ENCODE data around the gene RAB30. TPM values are rescaled to one million over a fixed set of nuclear protein-coding genes. Genes with fewer than 3 reads are reported as not detected.
"Not testable (repeated sequence)": the region's sequence is repeated elsewhere in the genome, so short reads cannot be mapped to it uniquely, and the experiment has no call there.

Gene RAB30
- total RNA-seq, 1 experiment from 2014 or later, result 15.0 TPM

GRCh38 chr11:83011333-83012167, 60.1 kb downstream of the RAB30 start:
- Histone ChIP-seq H3K27me3 (replicated peaks; ENCODE audit: insufficient read depth, low read depth, low read length, poor library complexity) (no peaks in the 10 kb centered on the region), H3K4me1 (ENCODE audit: insufficient read depth, low read length, poor library complexity, severe bottlenecking) (peaks cover 10% of the 10 kb centered on the region), H3K36me3 (ENCODE audit: insufficient read depth, low read length, poor library complexity, severe bottlenecking) (no peaks in the 10 kb centered on the region), H3K4me3 (ENCODE audit: low read depth, low read length, poor library complexity, severe bottlenecking) (no peak overlapping the region), H3K9me3 (ENCODE audit: low read depth, low read length, poor library complexity, severe bottlenecking) (no peaks in the 10 kb centered on the region), H3K27ac (ENCODE audit: low read depth, low read length, poor library complexity, severe bottlenecking) (no peak overlapping the region)
- TF ChIP-seq CTCF (conservative IDR thresholded peaks at IDR 0.05; ENCODE audit: low read depth, low read length), result no peak
- no peak for DNase-seq (ENCODE audit: low spot score)
- POLR2A ChIA-PET (ENCODE audit: low non-redundant PET), result no interaction called here
- CTCF ChIA-PET, result no interaction called here
- no TSS peak for BruUV-seq (replicated peaks)
- intact Hi-C loops (cut with micrococcal nuclease; ENCODE audit: unreplicated experiment), result no loop called here

- TF ChIP-seq CTCF (conservative IDR thresholded peaks at IDR 0.05; ENCODE audit: low read depth, low read length) (no peak), EZH2 (IDR thresholded peaks at IDR 0.05; ENCODE audit: borderline replicate concordance, low read depth, low read length, poor library complexity, severe bottlenecking) (no peak)
- Histone ChIP-seq H3K4me1 (ENCODE audit: insufficient read depth, low read length, poor library complexity, severe bottlenecking) (peaks cover 10% of the 10 kb centered on the region), H3K4me3 (ENCODE audit: low read depth, low read length, poor library complexity, severe bottlenecking) (no peak overlapping the region), H3K27me3 (replicated peaks; ENCODE audit: insufficient read depth, low read depth, low read length, poor library complexity) (no peaks in the 10 kb centered on the region), H3K9me3 (ENCODE audit: low read depth, low read length, poor library complexity, severe bottlenecking) (no peaks in the 10 kb centered on the region), H3K27ac (ENCODE audit: low read depth, low read length, poor library complexity, severe bottlenecking) (no peak overlapping the region), H3K36me3 (ENCODE audit: insufficient read depth, low read length, poor library complexity, severe bottlenecking) (no peaks in the 10 kb centered on the region)
- ChIA-PET POLR2A (ENCODE audit: low non-redundant PET) (no interaction called here), CTCF (no interaction called here)
- no TSS peak for BruUV-seq (replicated peaks)
- DNase-seq (ENCODE audit: low spot score), result no peak
- intact Hi-C loops (cut with micrococcal nuclease; ENCODE audit: unreplicated experiment), result no loop called here
Measured at GRCh38 chr11:83009999-83010398, 61.7 kb downstream of the RAB30 start.

- H3K4me3 ChIP-seq (ENCODE audit: low read depth, low read length, poor library complexity, severe bottlenecking); H3K27me3 ChIP-seq (replicated peaks; ENCODE audit: insufficient read depth, low read depth, low read length, poor library complexity); POLR2A ChIA-PET (ENCODE audit: low non-redundant PET); H3K27ac ChIP-seq (ENCODE audit: low read depth, low read length, poor library complexity, severe bottlenecking); DNase-seq (ENCODE audit: low spot score); H3K9me3 ChIP-seq (ENCODE audit: low read depth, low read length, poor library complexity, severe bottlenecking); H3K36me3 ChIP-seq (ENCODE audit: insufficient read depth, low read length, poor library complexity, severe bottlenecking); BruUV-seq (replicated peaks); intact Hi-C loops (cut with micrococcal nuclease; ENCODE audit: unreplicated experiment); CTCF ChIA-PET: not testable (repeated sequence)
- H3K4me1 ChIP-seq (ENCODE audit: insufficient read depth, low read length, poor library complexity, severe bottlenecking), result peaks cover 10% of the 10 kb centered on the region
Measured at GRCh38 chr11:83009136-83009535, 62.6 kb downstream of the RAB30 start.

- Histone ChIP-seq H3K27me3 (replicated peaks; ENCODE audit: insufficient read depth, low read depth, low read length, poor library complexity) (no peaks in the 10 kb centered on the region), H3K27ac (ENCODE audit: low read depth, low read length, poor library complexity, severe bottlenecking) (no peak overlapping the region), H3K4me1 (ENCODE audit: insufficient read depth, low read length, poor library complexity, severe bottlenecking) (peaks cover 10% of the 10 kb centered on the region), H3K4me3 (ENCODE audit: low read depth, low read length, poor library complexity, severe bottlenecking) (no peak overlapping the region), H3K36me3 (ENCODE audit: insufficient read depth, low read length, poor library complexity, severe bottlenecking) (no peaks in the 10 kb centered on the region), H3K9me3 (ENCODE audit: low read depth, low read length, poor library complexity, severe bottlenecking) (no peaks in the 10 kb centered on the region)
- intact Hi-C loops (cut with micrococcal nuclease; ENCODE audit: unreplicated experiment), result no loop called here
- no peak for TF ChIP-seq EZH2 (IDR thresholded peaks at IDR 0.05; ENCODE audit: borderline replicate concordance, low read depth, low read length, poor library complexity, severe bottlenecking)
- no peak for TF ChIP-seq CTCF (conservative IDR thresholded peaks at IDR 0.05; ENCODE audit: low read depth, low read length)
- no peak for DNase-seq (ENCODE audit: low spot score)
- POLR2A ChIA-PET (ENCODE audit: low non-redundant PET), result no interaction called here
- CTCF ChIA-PET, result no interaction called here
- BruUV-seq (replicated peaks), result no TSS peak
Measured at GRCh38 chr11:83008581-83008923, 63.1 kb downstream of the RAB30 start.

Data from A673 (cell line).